GM18499 (cell line): Measurements from ENCODE around the gene NDUFA12.

Source experiments
- ATAC-seq: cut with Tn5 transposase; IDR thresholded peaks from one replicate; pipeline ENCODE4 v1.9.1; 2021; ENCODE audit warnings: moderate number of reproducible peaks; ENCODE audit not compliant: insufficient read depth, unreplicated experiment

The NDUFA12 gene

GRCh38 chr12:94948232-94948810 lies 55.2 kb downstream of the NDUFA12 start:
- no peak for ATAC-seq

GRCh38 chr12:94942663-94943062 lies 60.8 kb downstream of the NDUFA12 start:
- ATAC-seq: no peak

- ATAC-seq: no peak
Observed at GRCh38 chr12:94941440-94941862, 62.0 kb downstream of the NDUFA12 start.

GRCh38 chr12:94940771-94941170 lies 62.7 kb downstream of the NDUFA12 start:
- ATAC-seq: no peak

GRCh38 chr12:94938583-94938982 lies 64.9 kb downstream of the NDUFA12 start:
- no peak for ATAC-seq

GRCh38 chr12:94930772-94931171 lies 72.7 kb downstream of the NDUFA12 start:
- no peak for ATAC-seq

- no peak for ATAC-seq
Observed at GRCh38 chr12:94930216-94930654, 73.3 kb downstream of the NDUFA12 start.

- ATAC-seq: no peak
Observed at GRCh38 chr12:94929780-94930179, 73.7 kb downstream of the NDUFA12 start.

- ATAC-seq: no peak
Observed at GRCh38 chr12:94925729-94926128, 77.8 kb downstream of the NDUFA12 start.

- no peak for ATAC-seq
Observed at GRCh38 chr12:94925206-94925605, 78.3 kb downstream of the NDUFA12 start.

GRCh38 chr12:94922561-94922960 lies 80.9 kb downstream of the NDUFA12 start:
- no peak for ATAC-seq
